Suppressor macrophage (primary cell): ENCODE measurements around the gene PRRT2.

Experiments used
- DNase-seq, 4 experiments: peaks; one replicate each; pipeline ENCODE4 v3.0.0-alpha.2; 2020 to 2022

Gene PRRT2

GRCh38 chr16:29863669-29863984 lies 51.6 kb downstream of the PRRT2 start:
- DNase-seq: no peak

GRCh38 chr16:29864205-29864604 lies 52.2 kb downstream of the PRRT2 start:
- DNase-seq: no peak
